Hepatocyte (in vitro differentiated cells): ENCODE data around the gene FLVCR2.

ENCODE experiments used
- CTCF ChIP-seq: fragments of 200-600 bp; sonication (generic); IDR thresholded peaks from 2 replicates; pipeline ENCODE4 v1.5.1; 2016; ENCODE audit warnings: antibody characterized with exemption, mild to moderate bottlenecking; ENCODE audit not compliant: poor library complexity
- EZH2 ChIP-seq: fragments of 200-600 bp; sonication (generic); IDR thresholded peaks from 2 replicates; pipeline ENCODE4 v1.6.1; 2016; ENCODE audit warnings: antibody characterized with exemption, mild to moderate bottlenecking, borderline replicate concordance

GRCh38 chr14:75640876-75641275 is 62.5 kb downstream of the FLVCR2 start:
- TF ChIP-seq CTCF (no peak), EZH2 (no peak)
